Measurements from ENCODE around the gene SASH1.

SASH1 gene

DNA sequence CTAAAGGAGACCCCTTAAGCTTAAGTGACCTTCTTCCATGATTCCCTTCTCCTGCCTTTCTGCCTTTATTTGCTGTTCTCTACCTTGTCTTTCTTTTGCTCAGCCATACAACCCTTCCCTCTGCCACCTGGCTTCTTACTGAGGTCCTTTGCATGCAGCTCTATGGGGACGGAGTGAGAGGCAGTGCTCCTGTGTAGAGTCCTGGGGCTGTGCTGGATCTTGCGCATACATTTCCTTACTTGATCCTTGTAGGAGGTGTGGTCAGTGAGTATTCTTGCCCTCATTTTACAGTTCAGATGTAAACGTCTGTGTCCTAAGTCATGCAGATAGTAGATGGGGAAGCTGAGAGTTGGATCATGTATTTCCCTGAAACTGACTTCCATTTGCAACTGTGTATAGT lies 5.7 kb downstream of the SASH1 start:
- Histone ChIP-seq H3K36me3 (ENCODE audit: low read length) (no peaks in the 10 kb centered on the region), H2AFZ (ENCODE audit: low read depth, low read length, severe bottlenecking) (no peak overlapping the region), H3F3A (ENCODE audit: insufficient read depth) (no peaks in the 10 kb centered on the region), H3K4me2 (ENCODE audit: low read depth, low read length, poor library complexity, severe bottlenecking) (no peak overlapping the region), H3K27me3 (ENCODE audit: low read length) (no peaks in the 10 kb centered on the region), H3K79me2 (ENCODE audit: insufficient read depth, low read length) (no peaks in the 10 kb centered on the region), H3K4me3 (ENCODE audit: insufficient read depth, low read length, poor library complexity, severe bottlenecking) (no peak overlapping the region), H3K9me3 (ENCODE audit: insufficient read depth, low read length) (no peaks in the 10 kb centered on the region), H4K20me1 (ENCODE audit: low read depth, low read length) (no peaks in the 10 kb centered on the region), H3K27ac (ENCODE audit: low read depth, low read length) (no peak overlapping the region), H3K9me2 (replicated peaks; ENCODE audit: insufficient read depth, low read length) (no peaks in the 10 kb centered on the region), H3K9ac (ENCODE audit: low read length) (no peak overlapping the region)
- TF ChIP-seq EZH2phosphoT487 (conservative IDR thresholded peaks at IDR 0.05; ENCODE audit: low read length): no peak
- TF ChIP-seq, protein P1, sequence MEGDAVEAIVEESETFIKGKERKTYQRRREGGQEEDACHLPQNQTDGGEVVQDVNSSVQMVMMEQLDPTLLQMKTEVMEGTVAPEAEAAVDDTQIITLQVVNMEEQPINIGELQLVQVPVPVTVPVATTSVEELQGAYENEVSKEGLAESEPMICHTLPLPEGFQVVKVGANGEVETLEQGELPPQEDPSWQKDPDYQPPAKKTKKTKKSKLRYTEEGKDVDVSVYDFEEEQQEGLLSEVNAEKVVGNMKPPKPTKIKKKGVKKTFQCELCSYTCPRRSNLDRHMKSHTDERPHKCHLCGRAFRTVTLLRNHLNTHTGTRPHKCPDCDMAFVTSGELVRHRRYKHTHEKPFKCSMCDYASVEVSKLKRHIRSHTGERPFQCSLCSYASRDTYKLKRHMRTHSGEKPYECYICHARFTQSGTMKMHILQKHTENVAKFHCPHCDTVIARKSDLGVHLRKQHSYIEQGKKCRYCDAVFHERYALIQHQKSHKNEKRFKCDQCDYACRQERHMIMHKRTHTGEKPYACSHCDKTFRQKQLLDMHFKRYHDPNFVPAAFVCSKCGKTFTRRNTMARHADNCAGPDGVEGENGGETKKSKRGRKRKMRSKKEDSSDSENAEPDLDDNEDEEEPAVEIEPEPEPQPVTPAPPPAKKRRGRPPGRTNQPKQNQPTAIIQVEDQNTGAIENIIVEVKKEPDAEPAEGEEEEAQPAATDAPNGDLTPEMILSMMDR (IDR thresholded peaks at IDR 0.05; ENCODE audit: insufficient read depth, low read length, poor library complexity, severe bottlenecking): no peak

- H2AFZ ChIP-seq (ENCODE audit: low read depth, low read length, severe bottlenecking): no peak overlapping the region
- H3F3A ChIP-seq (ENCODE audit: insufficient read depth): no peaks in the 10 kb centered on the region
- no peak overlapping the region for H3K9ac ChIP-seq (ENCODE audit: low read length)
- no peaks in the 10 kb centered on the region for H3K36me3 ChIP-seq (ENCODE audit: low read length)
- no peak for TF ChIP-seq EZH2phosphoT487 (conservative IDR thresholded peaks at IDR 0.05; ENCODE audit: low read length)
- TF ChIP-seq, protein P1 (IDR thresholded peaks at IDR 0.05; ENCODE audit: insufficient read depth, low read length, poor library complexity, severe bottlenecking): no peak
- no peaks in the 10 kb centered on the region for H3K27me3 ChIP-seq (ENCODE audit: low read length)
- H3K9me2 ChIP-seq (replicated peaks; ENCODE audit: insufficient read depth, low read length): no peaks in the 10 kb centered on the region
- H3K9me3 ChIP-seq (ENCODE audit: insufficient read depth, low read length): no peaks in the 10 kb centered on the region
- no peaks in the 10 kb centered on the region for H4K20me1 ChIP-seq (ENCODE audit: low read depth, low read length)
- H3K27ac ChIP-seq (ENCODE audit: low read depth, low read length): no peak overlapping the region
- H3K79me2 ChIP-seq (ENCODE audit: insufficient read depth, low read length): no peaks in the 10 kb centered on the region
- H3K4me2 ChIP-seq (ENCODE audit: low read depth, low read length, poor library complexity, severe bottlenecking): no peak overlapping the region
- H3K4me3 ChIP-seq (ENCODE audit: insufficient read depth, low read length, poor library complexity, severe bottlenecking): no peak overlapping the region
These were observed 6.1 kb downstream of the SASH1 start for GRCh38 chr6:148348778-148349177.

- Histone ChIP-seq H2AFZ (ENCODE audit: low read depth, low read length, severe bottlenecking) (no peak overlapping the region), H3K36me3 (ENCODE audit: low read length) (no peaks in the 10 kb centered on the region), H3K27ac (ENCODE audit: low read depth, low read length) (no peak overlapping the region), H3K79me2 (ENCODE audit: insufficient read depth, low read length) (no peaks in the 10 kb centered on the region), H3K27me3 (ENCODE audit: low read length) (no peaks in the 10 kb centered on the region), H4K20me1 (ENCODE audit: low read depth, low read length) (no peaks in the 10 kb centered on the region), H3K9me3 (ENCODE audit: insufficient read depth, low read length) (no peaks in the 10 kb centered on the region), H3K4me3 (ENCODE audit: insufficient read depth, low read length, poor library complexity, severe bottlenecking) (no peak overlapping the region), H3K4me2 (ENCODE audit: low read depth, low read length, poor library complexity, severe bottlenecking) (no peak overlapping the region), H3K9ac (ENCODE audit: low read length) (no peak overlapping the region), H3K9me2 (replicated peaks; ENCODE audit: insufficient read depth, low read length) (no peaks in the 10 kb centered on the region), H3F3A (ENCODE audit: insufficient read depth) (no peaks in the 10 kb centered on the region)
- no peak for TF ChIP-seq EZH2phosphoT487 (conservative IDR thresholded peaks at IDR 0.05; ENCODE audit: low read length)
- TF ChIP-seq, protein P1 (IDR thresholded peaks at IDR 0.05; ENCODE audit: insufficient read depth, low read length, poor library complexity, severe bottlenecking): no peak
These were observed 6.8 kb downstream of the SASH1 start for GRCh38 chr6:148349466-148349865.

All from SU-DHL-6 (cell line).